Mucosa of rectum (tissue), 2 donors: ENCODE results near the gene CDC42EP2.

ENCODE experiments used
- H3K27ac ChIP-seq, 2 donors: one replicate each; pipeline ENCODE4 v1.7.0; 2013; ENCODE audit warnings: inconsistent platforms in 2 of 2, low read depth in 2 of 2, low read length in 2 of 2
- H3K27me3 ChIP-seq, 2 donors: one replicate each; pipeline ENCODE4 v1.7.0; 2013; ENCODE audit warnings: low read length in 2 of 2; ENCODE audit not compliant: control insufficient read depth in 2 of 2, insufficient read depth in 2 of 2
- H3K36me3 ChIP-seq, 2 donors: one replicate each; pipeline ENCODE4 v1.7.0; 2013; ENCODE audit warnings: low read length in 2 of 2; ENCODE audit not compliant: control insufficient read depth in 2 of 2, insufficient read depth in 2 of 2
- H3K4me1 ChIP-seq, 2 donors: one replicate each; pipeline ENCODE4 v1.7.0; 2013; ENCODE audit warnings: low read length in 2 of 2, mild to moderate bottlenecking in 1 of 2; ENCODE audit not compliant: control insufficient read depth in 2 of 2, insufficient read depth in 2 of 2
- H3K4me3 ChIP-seq, 2 donors: one replicate each; pipeline ENCODE4 v1.7.0; 2013; ENCODE audit warnings: low read length in 2 of 2
- H3K9ac ChIP-seq, 2 donors: one replicate each; pipeline ENCODE4 v1.7.0; 2013; ENCODE audit warnings: low read length in 2 of 2, low read depth in 1 of 2, mild to moderate bottlenecking in 1 of 2
- H3K9me3 ChIP-seq, 2 donors: one replicate each; pipeline ENCODE4 v1.7.0; 2013; ENCODE audit warnings: low read length in 2 of 2; ENCODE audit not compliant: control insufficient read depth in 2 of 2
- donor health status: healthy.
- donor health status: Normal muscosa, but diverticular disease.

Gene CDC42EP2

DNA sequence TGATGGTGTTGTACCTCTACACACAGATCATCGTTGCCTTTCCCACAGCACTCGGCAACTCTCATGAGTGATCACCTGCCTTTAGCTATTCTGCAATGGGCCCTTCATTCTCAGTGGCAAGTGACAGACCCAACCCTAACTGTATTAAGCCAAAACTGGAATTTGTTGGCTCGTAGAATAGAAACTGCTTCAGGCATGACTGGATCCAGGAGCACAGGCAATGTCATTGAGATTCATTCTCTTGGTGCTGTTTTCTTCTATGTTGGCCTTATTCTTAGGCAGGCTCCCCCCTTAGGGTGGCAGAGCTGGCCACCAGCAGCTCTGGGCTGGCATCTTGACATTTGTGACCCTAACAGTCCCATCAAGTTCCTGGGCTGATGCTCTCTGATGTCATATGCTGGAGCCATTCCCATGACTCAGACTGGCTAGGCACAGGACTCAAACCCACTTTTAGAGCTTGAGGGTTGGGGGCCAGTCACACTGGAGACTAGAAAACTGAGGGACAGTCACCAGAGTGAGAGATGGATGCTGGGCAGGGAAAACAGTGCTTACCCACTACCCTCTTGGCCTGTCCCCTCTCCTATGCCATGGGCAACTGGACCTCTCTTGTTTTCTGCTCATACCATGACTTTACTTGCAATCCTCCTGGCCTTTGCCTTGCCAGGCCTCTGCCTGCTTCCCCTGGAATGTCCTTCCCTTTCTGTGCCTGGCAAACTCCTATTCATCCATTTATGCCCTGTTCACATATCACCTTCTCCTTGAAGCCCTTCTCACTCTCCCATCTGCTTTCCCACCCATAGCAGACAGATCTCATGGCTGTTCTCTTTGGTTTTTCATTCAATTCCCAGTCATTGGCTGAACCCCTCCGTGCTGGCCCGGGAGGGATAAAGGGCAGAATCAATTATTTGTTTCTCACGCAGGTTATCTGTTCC lies 7.1 kb upstream of the CDC42EP2 start:
- Histone ChIP-seq H3K9me3 (no peaks in the 10 kb centered on the region), H3K4me3 (no peak overlapping the region), H3K36me3 (peaks cover 0 to 2% of the 10 kb centered on the region in 2 donors), H3K4me1 (peaks cover 14 to 27% of the 10 kb centered on the region in 2 donors), H3K27ac (peak overlapping the region in 1 of 2 donors; percentile 5), H3K9ac (no peak overlapping the region), H3K27me3 (no peaks in the 10 kb centered on the region)

DNA sequence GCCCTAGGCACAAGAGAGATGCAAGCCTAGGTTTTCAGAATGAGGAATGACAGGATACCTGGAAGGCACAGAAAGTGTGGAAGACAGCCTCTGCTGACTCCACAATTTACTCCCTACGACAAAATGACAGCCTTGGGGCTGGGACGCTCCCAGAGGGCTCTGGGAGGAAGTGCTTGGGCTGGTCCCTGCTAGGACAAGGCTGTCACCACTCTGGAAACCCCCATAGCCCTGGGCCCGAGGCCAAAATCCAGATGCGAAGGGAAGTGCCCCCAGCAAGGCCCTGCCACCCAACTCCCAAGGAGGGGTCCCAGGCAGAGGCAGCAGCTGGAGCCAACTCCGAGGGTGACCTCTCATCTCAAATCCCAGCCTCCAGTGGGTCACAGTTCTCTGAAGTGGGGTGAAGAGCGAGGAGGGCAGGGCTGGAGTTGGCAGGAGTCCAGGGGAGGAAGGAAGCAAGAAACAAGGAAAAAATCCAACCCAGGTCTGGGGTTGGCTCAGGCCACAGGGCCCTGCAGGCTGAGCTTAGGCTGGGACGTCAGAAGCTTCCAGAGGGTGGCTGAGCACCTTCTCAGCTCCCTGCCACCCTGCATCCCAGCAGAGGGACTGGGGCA lies 6.3 kb upstream of the CDC42EP2 start:
- Histone ChIP-seq H3K9ac (no peak overlapping the region), H3K27ac (peak overlapping the region; percentile 5 to 16), H3K27me3 (no peaks in the 10 kb centered on the region), H3K4me1 (peaks cover 15 to 27% of the 10 kb centered on the region in 2 donors), H3K9me3 (no peaks in the 10 kb centered on the region), H3K36me3 (peaks cover 0 to 2% of the 10 kb centered on the region in 2 donors), H3K4me3 (no peak overlapping the region)

DNA sequence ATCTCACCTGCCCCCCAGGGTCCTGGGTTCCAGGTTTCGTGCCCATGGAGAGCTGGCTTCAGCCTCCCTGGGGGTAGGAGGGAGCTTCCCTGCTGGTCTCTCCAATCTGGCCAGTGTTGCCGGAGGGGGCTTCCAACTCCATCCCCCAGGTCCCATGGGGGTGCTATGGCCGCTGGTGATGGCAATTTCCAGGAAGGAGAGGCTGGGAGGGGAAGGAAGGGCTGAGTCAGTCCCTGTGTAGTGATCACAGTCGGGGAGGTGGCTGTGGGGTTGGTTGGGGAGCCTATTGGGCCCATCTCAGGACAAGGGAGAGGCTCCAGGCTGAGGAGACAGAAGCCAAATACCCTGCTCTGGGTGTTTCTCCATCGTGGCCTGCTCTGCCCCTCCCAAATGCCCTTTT lies 5.7 kb upstream of the CDC42EP2 start:
- H3K27ac ChIP-seq = peak overlapping the region; percentile 5 to 16
- H3K9ac ChIP-seq = no peak overlapping the region
- peaks cover 21 to 30% of the 10 kb centered on the region in 2 donors for H3K4me1 ChIP-seq
- no peak overlapping the region for H3K4me3 ChIP-seq
- H3K9me3 ChIP-seq = no peaks in the 10 kb centered on the region
- peaks cover 0 to 2% of the 10 kb centered on the region in 2 donors for H3K36me3 ChIP-seq
- no peaks in the 10 kb centered on the region for H3K27me3 ChIP-seq

DNA sequence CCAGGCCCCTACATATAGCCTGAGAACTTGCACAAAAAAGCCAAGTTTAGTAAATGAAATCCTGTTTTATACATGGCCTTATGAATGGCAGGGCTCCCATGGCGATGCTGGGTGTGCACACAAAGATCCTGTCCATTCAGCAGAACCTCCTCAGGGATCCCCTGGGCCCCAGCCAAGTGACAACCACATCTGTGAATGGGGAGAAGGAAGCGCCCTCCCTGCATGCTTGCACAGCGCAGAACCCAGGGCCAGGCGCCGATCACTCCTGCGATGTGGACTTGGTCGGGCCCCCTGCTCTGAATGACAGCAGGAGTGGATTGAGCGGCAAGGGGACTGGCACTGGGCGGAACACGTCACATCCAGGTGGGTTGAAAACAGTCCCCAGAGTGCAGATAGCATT lies 4.5 kb upstream of the CDC42EP2 start:
- Histone ChIP-seq H3K4me3 (no peak overlapping the region), H3K27ac (no peak overlapping the region), H3K27me3 (no peaks in the 10 kb centered on the region), H3K9ac (no peak overlapping the region), H3K36me3 (no peaks in the 10 kb centered on the region), H3K9me3 (no peaks in the 10 kb centered on the region), H3K4me1 (peaks cover 24 to 33% of the 10 kb centered on the region in 2 donors)

DNA sequence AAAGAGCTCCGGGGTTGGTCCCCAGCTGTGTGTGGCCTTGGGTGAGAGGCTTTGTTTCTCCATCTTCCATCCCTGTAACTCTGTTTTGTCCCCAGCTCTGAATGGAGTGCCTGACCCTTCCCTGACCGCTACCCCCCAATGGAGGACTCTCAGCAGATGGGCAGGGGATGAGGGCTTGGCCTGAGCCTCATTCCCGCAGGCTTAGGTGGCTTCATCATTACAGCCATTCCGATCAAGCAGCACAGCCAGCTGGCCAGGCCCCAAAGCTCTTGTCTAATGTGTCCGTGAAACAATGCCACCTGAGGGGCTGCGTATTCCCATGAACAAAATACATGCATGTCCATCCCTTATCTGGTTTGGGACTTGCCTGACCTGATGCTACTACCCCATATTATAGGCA lies 3.9 kb upstream of the CDC42EP2 start:
- Histone ChIP-seq H3K4me1 (peaks cover 22 to 30% of the 10 kb centered on the region in 2 donors), H3K9ac (no peak overlapping the region), H3K4me3 (no peak overlapping the region), H3K27ac (peak overlapping the region in 1 of 2 donors; percentile 9), H3K36me3 (no peaks in the 10 kb centered on the region), H3K9me3 (no peaks in the 10 kb centered on the region), H3K27me3 (no peaks in the 10 kb centered on the region)

DNA sequence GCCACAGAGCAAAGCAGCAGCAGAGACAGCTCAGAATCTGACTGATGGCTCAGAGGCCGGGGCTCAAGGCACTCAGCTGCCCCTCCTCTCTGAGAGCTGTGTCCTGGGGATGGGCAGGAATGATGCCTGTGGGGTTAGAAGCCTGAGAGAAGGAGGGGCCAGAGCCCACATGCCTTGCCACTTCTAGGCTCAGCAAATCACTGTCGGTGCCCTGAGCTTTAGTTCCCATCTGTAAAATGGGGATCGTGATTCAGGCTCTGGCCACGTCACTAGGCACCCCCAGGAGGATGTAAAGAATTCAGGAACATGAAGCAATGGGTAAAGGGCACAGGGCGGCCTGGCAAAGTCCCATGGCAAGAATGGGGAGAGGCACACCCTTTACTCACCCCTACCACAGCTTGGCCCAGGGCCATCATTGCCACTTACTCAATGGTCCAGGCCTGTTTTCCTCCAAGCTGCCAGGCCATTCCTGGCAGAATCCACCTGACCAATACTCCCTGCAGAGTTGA lies 3.4 kb upstream of the CDC42EP2 start:
- H3K4me1 ChIP-seq = peaks cover 25 to 32% of the 10 kb centered on the region in 2 donors

DNA sequence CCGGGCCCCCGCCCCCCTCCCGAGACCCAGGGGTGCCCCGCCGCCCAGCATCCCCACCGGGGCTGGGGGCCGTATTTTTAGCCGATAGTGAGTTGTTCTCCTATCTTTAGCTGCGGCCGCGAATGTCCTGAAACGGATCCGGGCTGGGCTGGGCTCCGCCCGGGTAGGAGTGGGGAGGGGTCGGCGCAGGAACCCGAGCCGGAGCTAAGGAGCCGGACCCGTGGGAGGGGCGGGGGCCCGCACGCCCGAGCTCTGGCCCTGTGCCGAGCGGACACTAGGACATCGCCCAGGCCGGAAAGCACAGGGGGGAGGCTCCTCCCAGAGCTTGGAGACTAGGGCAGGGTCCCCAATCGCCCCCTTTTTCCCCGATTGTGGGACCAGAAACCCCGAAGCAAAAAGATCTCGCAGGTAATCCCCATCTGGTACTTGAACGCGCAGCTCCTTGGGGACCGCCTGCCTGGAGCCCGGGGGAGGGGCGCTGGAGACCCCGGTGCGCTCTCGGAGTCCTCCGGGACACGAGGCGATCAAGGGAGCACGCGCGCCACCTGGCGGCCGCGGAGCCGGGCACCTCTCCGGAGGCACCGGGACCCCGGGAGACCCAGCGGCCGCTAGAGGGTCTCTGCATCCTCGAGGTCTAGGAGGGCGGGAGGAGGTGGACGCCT lies 669 bp downstream of the CDC42EP2 start:
- Histone ChIP-seq H3K27ac (peak overlapping the region; percentile 88 to 92), H3K36me3 (peaks cover 0 to under 1% of the 10 kb centered on the region in 2 donors), H3K9ac (peak overlapping the region; percentile 65 to 79), H3K4me1 (peaks cover 28 to 31% of the 10 kb centered on the region in 2 donors), H3K4me3 (peak overlapping the region; percentile 77 to 82), H3K9me3 (no peaks in the 10 kb centered on the region), H3K27me3 (no peaks in the 10 kb centered on the region)

More for the DNA sequence above, 3.4 kb upstream of the CDC42EP2 start:
- H3K27me3 ChIP-seq = no peaks in the 10 kb centered on the region
- H3K9ac ChIP-seq = no peak overlapping the region
- H3K4me3 ChIP-seq = no peak overlapping the region
- H3K27ac ChIP-seq = peak overlapping the region in 1 of 2 donors; percentile 9
- no peaks in the 10 kb centered on the region for H3K36me3 ChIP-seq
- no peaks in the 10 kb centered on the region for H3K9me3 ChIP-seq

DNA sequence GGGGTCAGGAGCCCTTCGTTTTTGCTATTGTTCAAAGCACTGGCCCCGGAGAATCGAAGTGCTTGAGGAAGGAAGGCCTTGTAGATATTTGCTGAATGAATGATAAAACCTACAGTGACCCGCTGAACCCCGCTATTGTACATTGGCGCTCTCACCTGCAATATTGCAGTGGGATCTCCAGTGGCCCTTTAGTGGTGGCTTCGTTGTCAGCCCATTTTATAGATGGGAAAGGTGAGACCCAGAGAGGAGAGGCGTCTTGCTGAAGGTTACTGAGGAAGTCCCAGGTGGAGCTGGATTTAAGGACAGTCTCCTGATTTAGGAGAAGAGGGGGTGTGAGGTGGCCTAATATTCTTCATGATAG lies 1.2 kb downstream of the CDC42EP2 start:
- H3K27me3 ChIP-seq = no peaks in the 10 kb centered on the region
- peaks cover 28% of the 10 kb centered on the region in 2 donors for H3K4me1 ChIP-seq
- H3K4me3 ChIP-seq = peak overlapping the region; percentile 77 to 82
- peak overlapping the region; percentile 0 to 79 for H3K9ac ChIP-seq
- no peaks in the 10 kb centered on the region for H3K9me3 ChIP-seq
- H3K36me3 ChIP-seq = peaks cover 3 to 5% of the 10 kb centered on the region in 2 donors
- peak overlapping the region in 1 of 2 donors; percentile 74 for H3K27ac ChIP-seq

DNA sequence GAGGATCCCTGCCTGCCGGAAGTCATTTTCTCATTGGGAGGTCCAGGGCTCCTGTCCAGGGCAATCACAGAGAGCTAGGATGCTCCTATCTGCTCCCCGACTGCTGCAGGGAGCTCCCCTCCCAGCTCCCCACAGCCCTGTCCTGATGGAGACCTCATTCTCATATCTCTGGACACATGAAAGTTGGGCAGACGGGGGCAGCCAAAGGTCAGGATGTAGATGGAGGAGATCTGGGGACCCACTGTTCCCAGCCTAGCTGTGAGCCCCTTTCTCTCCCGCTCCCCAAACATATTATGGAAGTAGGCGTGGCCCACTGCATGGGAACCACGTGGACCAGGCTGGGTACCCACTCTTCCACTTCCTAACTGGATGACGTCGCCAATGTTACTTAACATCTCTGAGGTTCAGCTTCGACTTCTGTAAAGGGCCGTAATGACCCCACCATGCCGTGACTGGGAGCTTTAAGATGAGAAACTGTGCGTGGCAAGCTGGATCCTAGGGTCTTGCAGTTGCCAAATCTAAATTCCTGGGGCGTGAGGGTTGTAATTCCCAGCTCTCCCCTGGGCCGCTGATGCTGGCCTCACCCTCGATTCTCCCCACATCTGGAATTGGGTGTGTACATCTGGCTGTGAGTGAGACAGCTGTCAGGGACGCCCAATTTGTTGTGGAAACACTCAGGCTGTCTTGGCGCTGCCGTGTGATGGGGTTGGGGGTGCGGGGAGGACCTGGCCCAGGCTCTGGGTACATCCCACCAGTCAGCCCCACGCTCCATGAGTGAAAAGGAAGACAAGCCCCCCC lies 1.8 kb downstream of the CDC42EP2 start:
- H3K27ac ChIP-seq = peak overlapping the region; percentile 60 to 74
- peak overlapping the region; percentile 77 to 82 for H3K4me3 ChIP-seq
- H3K36me3 ChIP-seq = peaks cover 8 to 11% of the 10 kb centered on the region in 2 donors
- peak overlapping the region; percentile 0 to 79 for H3K9ac ChIP-seq
- peaks cover 24 to 28% of the 10 kb centered on the region in 2 donors for H3K4me1 ChIP-seq
- no peaks in the 10 kb centered on the region for H3K27me3 ChIP-seq
- no peaks in the 10 kb centered on the region for H3K9me3 ChIP-seq
